DND-41 (cell line): Measurements from ENCODE around the gene SGK1.

ENCODE experiments used
- EZH2 ChIP-seq: IDR thresholded peaks from 3 replicates; pipeline ENCODE4 v1.6.1; 2012; ENCODE audit warnings: borderline replicate concordance, low read depth, mild to moderate bottlenecking, moderate library complexity, low read length, inconsistent platforms; ENCODE audit not compliant: severe bottlenecking
- TF ChIP-seq, protein P1 (sequence below): IDR thresholded peaks from 2 replicates; pipeline ENCODE4 v1.5.1; 2012; ENCODE audit warnings: borderline replicate concordance, low read length, moderate library complexity, mild to moderate bottlenecking; ENCODE audit not compliant: poor library complexity, severe bottlenecking; ENCODE audit errors: extremely low read depth

DNA sequence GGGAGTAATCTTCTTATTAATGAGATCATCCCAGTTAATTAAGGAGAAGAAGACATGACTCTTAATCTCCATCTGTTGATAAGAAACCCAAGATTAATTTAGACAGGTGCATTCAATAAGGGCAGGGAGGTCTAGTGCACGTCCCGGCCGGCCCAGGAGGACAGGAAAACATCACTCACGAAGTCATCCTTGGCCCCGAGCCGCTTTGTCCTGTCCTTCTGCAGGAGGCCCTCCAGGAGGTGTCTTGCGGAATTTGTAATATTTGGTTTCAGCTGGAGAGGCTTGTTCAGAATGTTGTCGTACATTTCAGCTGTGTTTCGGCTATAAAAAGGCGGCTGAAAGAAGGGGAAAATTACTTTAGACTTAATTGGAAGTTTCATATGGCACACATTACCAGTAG, 147.1 kb downstream of the SGK1 start:
- no peak for TF ChIP-seq EZH2
- TF ChIP-seq, protein P1, sequence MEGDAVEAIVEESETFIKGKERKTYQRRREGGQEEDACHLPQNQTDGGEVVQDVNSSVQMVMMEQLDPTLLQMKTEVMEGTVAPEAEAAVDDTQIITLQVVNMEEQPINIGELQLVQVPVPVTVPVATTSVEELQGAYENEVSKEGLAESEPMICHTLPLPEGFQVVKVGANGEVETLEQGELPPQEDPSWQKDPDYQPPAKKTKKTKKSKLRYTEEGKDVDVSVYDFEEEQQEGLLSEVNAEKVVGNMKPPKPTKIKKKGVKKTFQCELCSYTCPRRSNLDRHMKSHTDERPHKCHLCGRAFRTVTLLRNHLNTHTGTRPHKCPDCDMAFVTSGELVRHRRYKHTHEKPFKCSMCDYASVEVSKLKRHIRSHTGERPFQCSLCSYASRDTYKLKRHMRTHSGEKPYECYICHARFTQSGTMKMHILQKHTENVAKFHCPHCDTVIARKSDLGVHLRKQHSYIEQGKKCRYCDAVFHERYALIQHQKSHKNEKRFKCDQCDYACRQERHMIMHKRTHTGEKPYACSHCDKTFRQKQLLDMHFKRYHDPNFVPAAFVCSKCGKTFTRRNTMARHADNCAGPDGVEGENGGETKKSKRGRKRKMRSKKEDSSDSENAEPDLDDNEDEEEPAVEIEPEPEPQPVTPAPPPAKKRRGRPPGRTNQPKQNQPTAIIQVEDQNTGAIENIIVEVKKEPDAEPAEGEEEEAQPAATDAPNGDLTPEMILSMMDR: no peak
